Left lung (tissue), 10 donors: ENCODE data around the gene AHCYL2. TPM values are rescaled to one million over a fixed set of nuclear protein-coding genes. Genes with fewer than 3 reads are reported as not detected.
A peak's percentile ranks its signal among the peaks of the same experiment; 100 is the strongest.

Experiments used
- ATAC-seq: fragments of 200-7000 bp; cut with Tn5 transposase; one replicate; pipeline ENCODE4 v1.9.1; 2020; ENCODE audit warnings: moderate library complexity
- DNase-seq, 4 donors: peaks; one replicate each; pipeline ENCODE4 v3.0.0-alpha.2; 2013 to 2020
- H3K27ac ChIP-seq, 2 donors: fragments of 200-600 bp; sonication (generic) in 1 of 2; one replicate each; pipeline versions ENCODE4 v1.5.0 to v1.8.0; 2020 to 2021
- H3K27me3 ChIP-seq, 2 donors: fragments of 200-600 bp; sonication (generic) in 1 of 2; one replicate each; pipeline versions ENCODE4 v1.5.0 to v1.8.0; 2020 to 2021
- H3K36me3 ChIP-seq, 2 donors: fragments of 200-600 bp; sonication (generic) in 1 of 2; one replicate each; pipeline versions ENCODE4 v1.5.0 to v1.8.0; 2020 to 2021
- H3K4me1 ChIP-seq, 2 donors: fragments of 200-600 bp; one replicate each; pipeline ENCODE4 v1.8.0; 2021
- H3K4me3 ChIP-seq, 2 donors: fragments of 200-600 bp; sonication (generic) in 1 of 2; one replicate each; pipeline versions ENCODE4 v1.5.0 to v1.8.0; 2020 to 2021; ENCODE audit warnings: mild to moderate bottlenecking in 1 of 2
- H3K9me3 ChIP-seq, 2 donors: fragments of 200-600 bp; sonication (generic) in 1 of 2; one replicate each; pipeline versions ENCODE4 v1.5.0 to v1.8.0; 2020 to 2021
- intact Hi-C, 2 donors: fragments of 100-400 bp; cut with DNase I; formaldehyde crosslinking; loops; one replicate each; pipeline versions ENCODE4 v1.11.2 to v1.14.2; 2022
- polyA plus RNA-seq, 6 donors: library from polyadenylated mRNA; unstranded; fragments of 120-200 nt; gene quantifications; one replicate each; pipeline ENCODE4 v1.2.1, GENCODE V29; 2013; ENCODE audit not compliant: insufficient read length in 6 of 6
- total RNA-seq, 2 donors: library from RNA; stranded (reverse); fragmentation: NEBNext Ultra II Directional; extraction: Animal tissue kit (Norgen Biotek cat#: 25700); gene quantifications; one replicate each; pipeline ENCODE4 v1.2.1, GENCODE V29; 2021
- TF ChIP-seq, protein P1 (sequence below), 2 donors: fragments of 200-600 bp; sonication (generic) in 1 of 2; IDR thresholded peaks; one replicate each; pipeline versions ENCODE4 v1.5.0 to v1.8.0; 2021; ENCODE audit warnings: antibody characterized with exemption in 2 of 2
- donor health status: DM: no; HTN: yes; CAD: no.
- donor health status: DM: no; HTN: no; CAD: no.

Gene AHCYL2
- total and polyA plus RNA-seq, 8 donors, result 16.2 to 219 (median 21.3) TPM

DNA sequence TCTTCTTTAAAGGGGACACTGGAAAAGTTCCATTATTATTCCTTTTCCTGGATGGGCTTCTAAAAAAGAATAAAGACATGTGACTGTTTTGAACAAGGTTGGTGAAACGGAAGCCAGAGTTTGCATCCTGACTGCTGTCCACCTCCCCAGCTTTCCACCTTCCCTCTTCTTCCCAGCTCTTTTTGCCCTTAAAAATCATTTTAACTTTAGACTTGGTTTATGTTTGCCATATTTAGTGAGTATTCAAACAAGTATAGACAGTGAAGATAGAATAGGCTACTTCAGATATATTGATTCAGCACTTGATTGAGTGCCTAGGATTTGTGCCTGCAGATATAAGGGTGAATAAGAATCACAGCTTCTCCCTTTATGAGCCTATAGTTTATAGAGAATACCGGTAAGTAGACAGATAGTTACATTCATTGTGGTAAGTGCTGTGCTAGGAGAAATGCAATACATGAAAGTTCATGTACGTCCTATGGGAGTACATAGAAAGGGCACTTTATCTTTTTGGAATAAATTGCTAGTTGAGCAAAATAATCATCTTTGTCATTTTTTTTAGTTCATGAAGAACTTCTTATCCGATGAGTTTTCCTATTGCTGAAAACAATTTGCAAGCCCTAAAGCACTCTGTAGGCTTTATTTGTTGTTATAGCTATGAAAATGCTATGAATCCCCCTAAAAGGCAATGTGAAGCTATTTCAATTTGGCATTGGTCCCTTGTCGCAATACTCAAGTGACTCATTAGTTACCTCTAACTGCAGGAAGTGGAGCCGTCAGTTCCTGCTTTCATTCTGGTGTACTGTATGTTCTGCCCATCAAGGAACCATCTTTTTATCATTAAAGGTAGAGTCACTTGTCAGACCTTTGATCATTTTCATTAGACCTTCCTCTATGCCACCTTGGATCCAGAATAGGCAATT, 152.2 kb downstream of the AHCYL2 start:
- H3K4me3 ChIP-seq, result no peak overlapping the region

DNA sequence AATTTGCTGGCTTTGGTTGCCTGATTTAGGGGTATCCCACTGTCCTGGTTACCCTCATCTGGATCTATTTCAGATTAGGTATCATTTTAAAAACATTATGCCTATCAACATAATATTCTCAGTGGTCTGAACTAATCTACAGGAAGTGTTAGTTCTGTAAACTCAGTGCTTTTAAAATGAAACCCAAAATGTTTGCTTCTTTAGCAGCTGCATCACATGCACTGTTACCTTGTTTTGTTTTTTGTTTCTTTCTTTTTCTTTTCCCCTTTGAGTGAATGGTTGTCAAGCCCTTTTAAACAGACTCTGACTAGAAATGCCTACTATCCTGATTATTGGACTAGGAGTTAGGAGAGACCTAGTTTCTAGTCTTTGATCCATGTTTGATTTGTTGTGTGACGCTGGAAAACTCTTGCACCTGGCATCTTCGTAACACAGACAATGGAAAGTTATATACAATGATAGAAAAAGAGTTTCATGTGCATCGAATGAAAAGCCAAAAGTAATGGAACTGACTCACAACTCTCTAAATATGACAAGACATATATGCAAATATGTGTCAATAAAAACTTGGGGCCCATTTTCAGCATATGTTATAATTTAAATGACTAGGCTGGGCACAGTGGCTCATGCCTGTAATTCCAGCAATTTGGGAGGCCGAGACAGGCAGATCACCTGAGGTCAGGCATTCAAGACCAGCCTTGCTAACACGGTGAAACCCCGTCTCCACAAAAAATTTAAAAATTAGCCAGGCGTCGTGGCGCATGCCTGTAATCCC, 157.1 kb downstream of the AHCYL2 start:
- TF ChIP-seq, protein P1, sequence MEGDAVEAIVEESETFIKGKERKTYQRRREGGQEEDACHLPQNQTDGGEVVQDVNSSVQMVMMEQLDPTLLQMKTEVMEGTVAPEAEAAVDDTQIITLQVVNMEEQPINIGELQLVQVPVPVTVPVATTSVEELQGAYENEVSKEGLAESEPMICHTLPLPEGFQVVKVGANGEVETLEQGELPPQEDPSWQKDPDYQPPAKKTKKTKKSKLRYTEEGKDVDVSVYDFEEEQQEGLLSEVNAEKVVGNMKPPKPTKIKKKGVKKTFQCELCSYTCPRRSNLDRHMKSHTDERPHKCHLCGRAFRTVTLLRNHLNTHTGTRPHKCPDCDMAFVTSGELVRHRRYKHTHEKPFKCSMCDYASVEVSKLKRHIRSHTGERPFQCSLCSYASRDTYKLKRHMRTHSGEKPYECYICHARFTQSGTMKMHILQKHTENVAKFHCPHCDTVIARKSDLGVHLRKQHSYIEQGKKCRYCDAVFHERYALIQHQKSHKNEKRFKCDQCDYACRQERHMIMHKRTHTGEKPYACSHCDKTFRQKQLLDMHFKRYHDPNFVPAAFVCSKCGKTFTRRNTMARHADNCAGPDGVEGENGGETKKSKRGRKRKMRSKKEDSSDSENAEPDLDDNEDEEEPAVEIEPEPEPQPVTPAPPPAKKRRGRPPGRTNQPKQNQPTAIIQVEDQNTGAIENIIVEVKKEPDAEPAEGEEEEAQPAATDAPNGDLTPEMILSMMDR (IDR thresholded peaks at IDR 0.05), result no peak
- no peaks in the 10 kb centered on the region for H3K9me3 ChIP-seq
- DNase-seq (no peak), ATAC-seq (no peak)
- no peak overlapping the region for H3K27ac ChIP-seq
- no peaks in the 10 kb centered on the region for H3K27me3 ChIP-seq
- peaks cover 0 to 6% of the 10 kb centered on the region in 2 donors for H3K36me3 ChIP-seq
- intact Hi-C loops, result no loop called here
- H3K4me3 ChIP-seq, result no peak overlapping the region
- peaks cover 0 to 9% of the 10 kb centered on the region in 2 donors for H3K4me1 ChIP-seq

More for the DNA sequence above, 152.2 kb downstream of the AHCYL2 start:
- Histone ChIP-seq H3K36me3 (peaks cover 0 to 6% of the 10 kb centered on the region in 2 donors), H3K27ac (peak overlapping the region in 1 of 2 donors; percentile 60), H3K9me3 (no peaks in the 10 kb centered on the region), H3K4me1 (peaks cover 0 to 16% of the 10 kb centered on the region in 2 donors), H3K27me3 (no peaks in the 10 kb centered on the region)
- TF ChIP-seq, protein P1 (IDR thresholded peaks at IDR 0.05), result no peak
- ATAC-seq, result peak; percentile 25
- intact Hi-C loops, result loop anchor here in 1 of 2 donors (10.0 kb wide), 1 partner anchor 88 kb away; no protein-coding TSS in a partner anchor
- no peak for DNase-seq

DNA sequence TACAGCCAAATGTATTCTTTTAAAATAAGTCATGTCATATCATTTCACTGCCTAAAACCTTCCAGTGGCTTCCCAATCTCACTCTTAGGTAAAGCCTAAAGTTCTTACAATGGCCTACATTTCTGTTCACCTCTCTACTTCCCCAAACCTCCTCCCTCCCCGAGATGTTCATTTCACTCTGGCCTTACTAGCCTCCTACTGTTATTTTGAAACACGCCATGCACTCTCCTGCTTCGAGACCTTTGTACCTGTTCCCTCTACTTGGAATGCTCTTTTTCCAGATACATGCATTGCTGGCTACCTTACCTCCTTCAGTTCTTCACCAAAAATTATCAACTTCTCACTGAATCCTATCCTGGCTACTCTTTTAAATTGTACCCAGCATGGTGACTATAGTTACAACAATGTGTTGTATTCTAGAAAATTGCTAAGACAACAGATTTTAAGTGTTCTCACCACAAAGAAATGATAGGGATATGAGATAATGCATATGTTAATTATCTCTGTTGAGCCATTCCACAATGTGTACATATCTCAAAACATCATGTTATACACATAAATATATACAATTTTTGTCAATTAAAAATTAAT, 158.8 kb downstream of the AHCYL2 start:
- intact Hi-C loops, result no loop called here
- ATAC-seq, result no peak

DNA sequence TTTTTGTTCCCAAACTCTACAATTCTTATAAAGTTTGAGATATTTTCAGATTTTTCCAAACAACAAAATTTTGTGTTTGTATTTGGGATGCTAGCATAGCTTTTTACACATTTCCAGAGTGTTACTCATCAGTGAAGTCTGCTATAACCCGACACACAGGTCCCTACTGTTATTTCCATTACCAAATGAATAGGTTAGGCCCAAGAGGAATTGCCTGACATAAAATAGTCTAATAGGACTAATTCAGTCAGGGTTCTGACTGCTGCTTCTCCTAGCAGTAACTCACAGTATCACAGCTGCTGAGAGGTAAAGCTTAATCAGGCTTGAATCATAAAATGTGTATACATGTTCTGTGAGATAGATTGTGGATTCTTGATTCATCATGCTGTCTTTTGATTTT, 160.3 kb downstream of the AHCYL2 start:
- intact Hi-C loops, result no loop called here
- no peaks in the 10 kb centered on the region for H3K4me1 ChIP-seq
- no peak overlapping the region for H3K27ac ChIP-seq
- DNase-seq (no peak), ATAC-seq (no peak)
- H3K9me3 ChIP-seq, result no peaks in the 10 kb centered on the region
- H3K27me3 ChIP-seq, result no peaks in the 10 kb centered on the region
- H3K36me3 ChIP-seq, result peaks cover 0 to 8% of the 10 kb centered on the region in 2 donors
- TF ChIP-seq, protein P1 (IDR thresholded peaks at IDR 0.05), result no peak
- no peak overlapping the region for H3K4me3 ChIP-seq

More for the DNA sequence above, 158.8 kb downstream of the AHCYL2 start:
- H3K27me3 ChIP-seq, result no peaks in the 10 kb centered on the region
- peaks cover 0 to 6% of the 10 kb centered on the region in 2 donors for H3K36me3 ChIP-seq
- DNase-seq, result no peak
- TF ChIP-seq, protein P1 (IDR thresholded peaks at IDR 0.05), result no peak
- H3K27ac ChIP-seq, result no peak overlapping the region
- no peaks in the 10 kb centered on the region for H3K4me1 ChIP-seq
- H3K4me3 ChIP-seq, result no peak overlapping the region
- H3K9me3 ChIP-seq, result no peaks in the 10 kb centered on the region
